H7 (cell line): ENCODE measurements around the gene SPSB1. TPM values are rescaled to one million over a fixed set of nuclear protein-coding genes. Genes with fewer than 3 reads are reported as not detected.

Source experiments
- DNase-seq: peaks from one replicate; pipeline ENCODE4 v3.0.0; 2012
- H3K27me3 ChIP-seq: 2 replicates; pipeline ENCODE4 v1.6.0; 2011; ENCODE audit warnings: mild to moderate bottlenecking, low read length; ENCODE audit not compliant: control insufficient read depth, insufficient read depth
- H3K36me3 ChIP-seq: replicated peaks from 2 replicates; pipeline ENCODE4 v1.5.1; 2011; ENCODE audit warnings: low read length; ENCODE audit not compliant: control insufficient read depth, insufficient read depth
- H3K4me3 ChIP-seq: 2 replicates; pipeline ENCODE4 v1.5.1; 2011; ENCODE audit warnings: low read depth, mild to moderate bottlenecking, control low read depth, low read length, moderate library complexity; ENCODE audit not compliant: insufficient read depth
- total RNA-seq: library from RNA; depleted of rRNA; stranded (reverse); fragments of >200 nt; shearing (Covaris generic); gene quantifications from 2 replicates; pipeline ENCODE4 v1.2.3, GENCODE V29; 2014

SPSB1 gene
- total RNA-seq, 1 experiment from 2014 or later: 4.2 TPM

DNA sequence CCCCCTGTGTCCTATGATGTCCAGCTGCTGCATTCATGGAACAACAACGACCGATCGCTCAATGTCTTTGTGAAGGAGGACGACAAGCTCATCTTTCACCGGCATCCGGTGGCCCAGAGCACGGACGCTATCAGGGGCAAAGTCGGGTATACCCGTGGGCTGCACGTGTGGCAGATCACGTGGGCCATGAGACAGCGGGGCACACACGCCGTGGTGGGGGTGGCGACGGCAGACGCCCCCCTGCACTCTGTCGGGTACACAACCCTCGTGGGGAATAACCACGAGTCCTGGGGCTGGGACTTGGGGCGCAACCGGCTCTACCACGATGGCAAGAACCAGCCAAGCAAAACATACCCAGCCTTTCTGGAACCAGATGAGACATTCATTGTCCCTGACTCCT lies 63.3 kb downstream of the SPSB1 start:
- no peaks in the 10 kb centered on the region; the same call in 1 of the 2 replicates for H3K36me3 ChIP-seq
- no peak for DNase-seq
- H3K4me3 ChIP-seq: no peak overlapping the region
- no peaks in the 10 kb centered on the region for H3K27me3 ChIP-seq

DNA sequence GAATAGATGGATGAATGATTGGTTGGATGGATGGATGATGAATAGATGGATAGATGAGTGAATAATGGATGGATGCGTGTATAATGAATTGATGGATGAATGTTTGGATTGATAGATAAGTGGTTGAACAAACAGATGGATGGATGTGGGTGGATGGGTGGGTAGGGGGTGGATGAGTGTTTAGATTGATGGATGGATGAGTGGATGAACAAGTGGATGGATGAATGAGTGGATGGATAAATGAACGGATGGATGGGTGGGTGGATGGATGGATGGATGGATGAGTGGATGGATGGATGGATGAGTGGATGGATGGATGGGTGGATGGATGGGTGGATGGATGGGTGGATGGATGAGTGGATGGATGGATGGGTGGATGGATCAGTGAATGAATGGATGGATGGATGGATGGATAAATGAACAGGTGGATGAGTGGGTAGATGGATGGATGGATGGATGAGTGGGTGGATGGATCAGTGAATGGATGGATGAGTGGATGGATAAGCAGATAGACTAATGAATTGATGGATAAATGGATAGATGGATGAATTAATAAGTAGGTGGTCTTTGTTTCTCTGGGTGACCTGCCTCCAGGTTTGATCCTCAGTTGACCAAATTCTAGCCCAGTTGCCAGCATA lies 64.3 kb downstream of the SPSB1 start:
- no peak for DNase-seq
- no peak overlapping the region for H3K4me3 ChIP-seq
- no peaks in the 10 kb centered on the region; the same call in 1 of the 2 replicates for H3K36me3 ChIP-seq
- no peaks in the 10 kb centered on the region for H3K27me3 ChIP-seq

DNA sequence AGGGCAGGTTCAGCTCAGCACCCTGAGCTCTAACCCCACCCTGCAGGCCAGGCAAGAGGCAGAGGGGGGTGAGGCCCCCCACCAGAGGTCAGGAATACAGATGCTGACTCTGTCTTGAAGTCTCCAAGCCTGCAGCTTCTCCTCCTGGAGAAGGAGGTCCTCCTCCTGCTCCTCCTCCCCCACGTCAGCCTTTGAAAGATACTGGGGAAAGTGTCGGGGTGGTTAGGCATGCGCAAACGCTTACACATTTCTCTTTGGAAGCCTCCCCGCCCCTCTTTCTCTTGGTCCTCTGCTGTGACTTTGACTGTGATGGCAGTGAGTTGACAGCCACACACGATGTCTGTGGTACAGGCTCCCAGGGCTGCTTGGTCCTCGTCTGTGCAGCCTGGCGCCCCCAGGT lies 65.3 kb downstream of the SPSB1 start:
- H3K27me3 ChIP-seq: no peaks in the 10 kb centered on the region
- no peak for DNase-seq
- H3K36me3 ChIP-seq: no peaks in the 10 kb centered on the region; the same call in 1 of the 2 replicates
- no peak overlapping the region for H3K4me3 ChIP-seq

DNA sequence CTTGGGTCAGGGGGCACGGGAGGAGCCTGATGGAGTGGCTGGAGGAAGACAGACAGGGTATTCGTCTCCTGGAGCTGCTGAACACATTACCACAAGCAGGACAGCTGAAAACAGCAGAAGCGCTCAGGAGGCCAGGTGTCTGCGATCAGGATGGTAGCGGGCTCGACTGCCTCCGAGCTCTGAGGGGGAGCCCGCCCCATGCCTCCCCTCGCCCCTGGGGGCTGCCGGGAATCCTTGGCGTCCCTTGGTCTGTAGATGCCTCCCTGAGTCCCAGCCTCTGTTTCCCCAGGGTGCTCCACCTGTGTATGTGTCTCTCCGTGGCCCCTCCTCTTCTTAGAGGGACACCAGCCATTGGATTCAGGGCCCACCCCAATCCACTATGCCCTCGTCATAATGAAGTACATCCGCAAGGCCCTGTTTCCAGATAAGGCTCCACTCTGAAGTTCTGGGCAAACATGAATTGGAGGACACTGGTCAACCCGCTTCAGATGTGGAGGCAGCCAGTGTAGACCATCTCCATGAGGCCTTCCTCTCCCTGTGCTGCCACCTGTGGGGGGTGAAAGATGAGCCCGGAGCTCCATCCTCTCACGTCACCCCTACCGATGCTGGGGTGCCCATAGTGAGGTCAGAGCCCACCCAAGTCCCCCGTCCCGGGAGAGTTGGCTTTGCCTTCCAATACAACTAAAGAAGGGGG lies 67.8 kb downstream of the SPSB1 start:
- no peak for DNase-seq
- no peaks in the 10 kb centered on the region for H3K27me3 ChIP-seq
- no peak overlapping the region for H3K4me3 ChIP-seq
- H3K36me3 ChIP-seq: no peaks in the 10 kb centered on the region; the same call in 1 of the 2 replicates

DNA sequence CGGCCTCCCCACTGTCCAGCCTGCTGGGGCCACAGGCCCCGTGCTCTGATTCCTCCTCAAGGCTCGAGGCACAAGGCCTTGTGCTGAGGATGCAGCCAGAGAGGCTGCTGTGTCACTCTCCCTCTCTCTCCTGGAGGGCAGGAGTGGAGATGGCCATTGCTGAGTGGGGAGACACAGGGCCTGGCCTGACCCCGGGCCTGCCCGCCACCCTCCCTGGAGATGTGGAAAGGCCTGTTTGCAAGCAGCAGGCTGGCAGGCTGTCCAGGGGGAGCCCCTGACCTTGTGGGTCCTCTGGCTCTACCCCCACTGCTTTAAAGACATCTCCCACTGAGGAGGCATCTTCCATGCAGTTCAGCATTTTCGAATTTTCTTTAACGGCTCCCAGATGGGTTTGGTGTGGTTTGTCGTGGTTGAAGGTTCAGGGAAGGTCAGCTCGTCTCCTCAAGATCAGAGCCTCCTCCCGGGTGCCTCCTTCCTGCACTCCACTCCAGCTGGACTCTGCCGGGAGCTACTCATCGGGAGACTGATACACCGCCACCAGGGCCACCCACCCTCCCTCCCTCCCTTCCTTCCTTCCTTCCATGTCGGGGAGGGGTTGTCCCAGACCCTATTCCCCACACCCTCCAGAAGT lies 69.1 kb downstream of the SPSB1 start:
- DNase-seq: no peak
- Histone ChIP-seq H3K36me3 (no peaks in the 10 kb centered on the region), H3K4me3 (no peak overlapping the region), H3K27me3 (no peaks in the 10 kb centered on the region)

DNA sequence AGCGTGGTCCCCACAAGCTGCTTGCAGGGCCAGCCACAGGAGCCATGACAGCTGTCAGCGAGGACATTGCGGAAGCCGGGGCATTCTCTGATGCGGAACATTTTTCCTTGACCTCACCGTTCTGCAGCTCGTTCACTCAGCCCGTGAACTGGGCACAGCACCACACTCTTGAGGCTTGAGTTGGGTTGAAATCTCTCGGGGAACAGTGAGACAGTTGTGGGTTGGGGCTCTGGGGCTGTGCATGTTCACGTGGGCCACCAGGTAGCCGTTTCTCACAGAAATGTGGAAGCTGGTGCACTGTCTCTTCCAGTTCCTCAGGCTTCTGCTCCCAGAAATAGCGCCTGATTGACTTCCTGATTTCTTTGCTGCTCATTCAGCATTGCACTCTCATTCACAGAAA lies 69.8 kb downstream of the SPSB1 start:
- H3K36me3 ChIP-seq: no peaks in the 10 kb centered on the region
- DNase-seq: no peak
- H3K27me3 ChIP-seq: no peaks in the 10 kb centered on the region
- no peak overlapping the region for H3K4me3 ChIP-seq

DNA sequence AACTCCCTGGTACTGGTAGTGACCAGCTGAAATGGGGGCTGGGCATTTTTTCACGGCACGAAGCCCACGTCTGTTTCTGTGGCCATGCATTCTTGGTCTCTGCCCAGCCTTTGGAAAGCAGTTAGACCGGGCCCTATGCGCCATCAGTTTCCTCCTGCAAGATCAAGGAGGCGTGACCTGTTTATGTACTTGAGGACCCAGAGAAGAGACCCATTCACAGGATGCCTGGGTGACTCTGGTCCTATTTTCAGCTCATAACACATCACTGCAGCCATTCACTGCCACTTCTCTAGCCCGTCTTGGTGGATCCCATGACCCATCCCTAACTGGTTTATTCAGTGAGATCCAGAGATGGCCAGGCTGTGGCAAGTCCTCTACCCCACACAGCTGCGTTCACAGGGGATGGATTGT lies 70.4 kb downstream of the SPSB1 start:
- no peaks in the 10 kb centered on the region for H3K36me3 ChIP-seq
- no peak for DNase-seq
- no peak overlapping the region for H3K4me3 ChIP-seq
- no peaks in the 10 kb centered on the region for H3K27me3 ChIP-seq

DNA sequence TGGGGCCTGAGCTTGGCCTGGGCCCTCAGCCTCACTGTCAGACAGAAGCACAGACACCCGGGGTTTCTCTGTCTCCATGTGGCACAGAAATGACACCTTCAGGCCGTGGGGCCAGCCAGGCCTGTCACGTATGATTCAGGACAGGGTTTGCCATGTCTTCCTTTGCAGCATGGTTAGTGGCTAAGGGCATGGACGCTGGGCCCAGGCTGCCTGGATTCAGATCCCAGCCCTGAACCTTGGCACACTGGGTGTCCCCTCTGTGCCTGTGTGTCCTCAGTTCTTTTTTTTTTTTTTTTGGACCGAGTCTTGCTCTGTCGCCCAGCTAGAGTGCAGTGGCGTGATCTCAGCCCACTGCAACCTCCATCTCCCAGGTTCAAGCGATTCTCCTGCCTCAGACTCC lies 73.6 kb downstream of the SPSB1 start:
- Histone ChIP-seq H3K27me3 (no peaks in the 10 kb centered on the region), H3K4me3 (no peak overlapping the region), H3K36me3 (no peaks in the 10 kb centered on the region)
- DNase-seq: no peak

DNA sequence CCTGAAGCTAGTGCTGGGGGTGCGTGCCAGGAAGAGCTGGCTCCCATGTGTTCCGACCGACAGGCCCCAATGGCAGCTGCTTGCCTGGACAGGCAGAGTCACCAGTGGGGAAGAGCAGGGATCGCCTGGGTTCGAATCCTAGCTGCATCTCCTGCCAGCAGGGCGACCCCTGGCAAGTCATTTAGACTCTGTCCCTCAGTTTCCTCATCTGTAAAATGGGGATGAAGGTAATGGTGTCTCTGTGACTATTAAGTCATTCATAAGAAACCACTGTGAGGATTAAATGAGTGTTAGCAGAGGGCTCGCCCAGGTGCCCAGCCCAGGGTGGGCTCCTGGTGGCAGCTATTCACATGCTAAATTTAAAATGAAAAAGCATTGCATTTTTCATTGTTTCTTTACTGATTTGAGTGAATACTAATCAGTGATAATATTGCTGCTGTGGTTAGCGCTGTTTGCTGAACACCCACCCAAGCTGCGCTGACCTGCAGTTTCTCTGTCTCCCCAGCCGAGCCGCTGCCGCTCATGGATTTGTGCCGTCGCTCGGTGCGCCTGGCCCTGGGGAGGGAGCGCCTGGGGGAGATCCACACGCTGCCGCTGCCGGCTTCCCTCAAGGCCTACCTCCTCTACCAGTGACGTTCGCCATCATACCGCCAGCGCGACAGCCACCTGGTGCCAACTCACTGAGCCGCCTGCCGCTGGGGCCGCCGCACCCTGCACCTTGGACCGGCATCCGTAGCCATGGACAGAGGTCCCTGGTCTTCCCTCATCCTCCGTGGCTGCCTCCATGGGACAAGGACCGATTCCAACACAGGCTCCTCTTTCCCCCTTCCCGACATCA lies 74.5 kb downstream of the SPSB1 start:
- no peak overlapping the region for H3K4me3 ChIP-seq
- H3K36me3 ChIP-seq: no peaks in the 10 kb centered on the region
- no peaks in the 10 kb centered on the region for H3K27me3 ChIP-seq
- DNase-seq: no peak

DNA sequence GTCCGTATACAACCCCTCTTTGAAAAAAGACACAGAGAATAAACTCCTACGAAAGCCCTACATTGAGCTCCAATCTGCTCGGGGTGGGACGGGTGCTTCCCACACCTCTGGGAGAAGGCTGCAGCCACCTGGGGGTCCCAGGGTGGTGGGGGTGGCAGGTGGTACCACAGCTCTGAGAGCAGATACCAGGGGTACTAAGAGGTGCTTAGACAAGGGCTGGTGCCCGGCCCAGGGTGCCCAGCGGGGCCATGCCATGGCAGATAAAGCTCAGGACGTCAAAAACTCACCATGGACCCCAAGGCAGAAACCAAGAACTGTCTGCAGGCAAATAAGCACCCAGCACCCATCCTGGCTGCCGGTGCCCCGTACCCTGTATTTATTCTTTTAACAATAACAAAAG lies 75.1 kb downstream of the SPSB1 start:
- DNase-seq: no peak
- no peak overlapping the region for H3K4me3 ChIP-seq
- no peaks in the 10 kb centered on the region for H3K36me3 ChIP-seq
- no peaks in the 10 kb centered on the region for H3K27me3 ChIP-seq

DNA sequence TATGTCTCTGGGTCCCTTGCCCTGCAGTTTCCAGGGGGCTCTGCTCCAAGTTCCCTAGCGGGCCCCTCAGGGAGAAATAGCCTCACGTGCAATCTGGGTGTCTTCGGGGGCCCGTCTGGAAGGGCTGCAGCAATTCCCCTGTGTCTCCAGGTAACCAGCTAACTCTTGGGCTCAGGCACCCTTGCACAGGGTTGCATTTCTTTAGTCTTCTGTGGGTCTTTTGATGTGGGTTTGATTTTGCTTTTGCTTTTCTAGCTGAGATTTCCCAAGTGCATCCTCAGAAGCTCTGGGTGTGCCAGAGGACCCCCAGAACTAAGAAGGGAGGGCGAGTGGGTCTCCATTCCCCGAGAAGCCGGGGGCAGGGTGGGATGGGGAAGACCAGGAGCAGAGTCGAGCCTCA lies 75.7 kb downstream of the SPSB1 start:
- no peaks in the 10 kb centered on the region for H3K36me3 ChIP-seq
- H3K27me3 ChIP-seq: no peaks in the 10 kb centered on the region
- DNase-seq: no peak
- no peak overlapping the region for H3K4me3 ChIP-seq

DNA sequence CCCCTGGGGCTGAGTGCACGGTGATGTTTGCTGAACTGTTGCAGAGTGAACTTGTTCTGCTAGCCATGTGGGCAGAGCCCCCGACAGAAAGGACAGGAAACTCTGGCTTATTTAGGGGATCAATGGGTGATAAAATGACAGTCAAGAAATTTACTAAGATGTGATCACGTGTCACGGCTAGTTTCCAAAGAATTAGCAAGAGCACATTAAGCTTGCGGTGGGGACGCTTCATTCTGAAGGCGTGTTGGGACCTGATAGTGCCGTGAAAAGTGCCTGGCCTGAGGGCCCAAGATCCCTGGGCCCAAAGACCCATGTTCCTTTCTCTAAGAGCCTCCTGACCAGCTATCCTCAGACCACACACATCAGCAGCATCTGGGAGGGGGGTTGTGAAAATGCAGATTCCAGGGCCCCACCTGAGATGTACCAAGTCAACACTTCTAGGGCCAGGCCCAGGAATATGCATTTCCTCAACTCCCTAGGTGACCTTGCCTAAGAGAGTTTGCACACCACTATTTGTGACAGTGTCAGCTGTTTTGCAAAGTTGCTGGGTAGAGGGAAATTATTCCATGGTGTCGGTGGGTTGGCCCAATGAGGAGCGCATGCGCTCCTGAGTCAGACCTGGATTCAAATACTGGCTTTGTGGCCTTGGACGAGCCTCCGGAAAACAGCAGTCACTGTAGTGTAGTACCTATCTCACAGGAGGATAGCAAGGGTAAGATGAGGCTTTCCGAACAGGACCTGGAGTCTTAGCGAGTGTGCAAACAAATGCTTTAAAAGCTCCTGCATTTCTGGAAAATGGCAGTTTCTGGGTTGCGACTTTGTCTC lies 77.5 kb downstream of the SPSB1 start:
- Histone ChIP-seq H3K36me3 (no peaks in the 10 kb centered on the region), H3K27me3 (no peaks in the 10 kb centered on the region), H3K4me3 (no peak overlapping the region)
- DNase-seq: no peak

DNA sequence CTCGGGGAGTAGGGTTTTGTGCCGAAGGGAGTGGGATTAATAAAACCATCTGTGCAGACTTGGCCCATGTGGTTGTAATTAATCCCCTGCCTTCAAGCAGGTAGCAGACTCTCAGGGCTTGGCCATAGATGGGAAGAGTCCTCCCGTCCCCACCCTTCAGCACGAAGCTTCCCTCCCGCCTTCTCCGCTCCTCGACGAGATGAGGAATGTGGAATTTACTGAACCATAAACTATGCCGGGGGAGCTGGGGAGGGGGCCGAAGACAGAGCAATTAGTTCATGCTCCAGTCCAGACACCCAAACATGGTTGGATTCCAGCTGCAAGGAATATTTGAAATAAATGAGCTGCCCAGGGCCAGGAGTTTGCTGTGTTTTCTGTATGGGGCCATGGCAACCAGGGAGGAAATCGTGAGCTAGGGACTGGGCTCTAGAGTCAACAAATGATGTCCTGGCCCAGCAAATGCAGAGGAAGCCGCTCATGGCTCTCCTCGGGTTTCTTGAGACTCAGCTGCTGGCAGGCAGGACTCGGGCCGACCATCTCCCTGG lies 78.8 kb downstream of the SPSB1 start:
- Histone ChIP-seq H3K36me3 (no peaks in the 10 kb centered on the region), H3K4me3 (no peak overlapping the region), H3K27me3 (no peaks in the 10 kb centered on the region)
- no peak for DNase-seq

DNA sequence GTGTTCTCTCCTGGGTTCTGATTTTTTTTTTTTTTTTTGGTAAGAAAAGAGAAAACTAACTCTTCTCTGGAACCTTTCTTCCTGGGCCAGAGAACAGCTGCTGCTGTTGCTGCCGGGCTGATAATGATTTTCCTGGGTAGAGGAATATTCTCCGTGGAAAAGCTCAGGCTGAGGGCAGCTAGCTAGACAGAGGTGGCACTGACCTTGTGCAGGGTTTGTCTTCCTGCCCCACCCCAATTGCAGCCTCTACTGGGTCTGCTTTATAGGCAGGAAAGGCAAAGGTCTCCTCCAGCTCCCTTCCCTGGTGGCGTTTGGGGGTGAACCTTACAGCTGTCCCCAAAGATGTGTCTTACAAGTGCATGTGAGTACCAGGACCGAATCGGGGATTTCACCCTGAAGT lies 79.3 kb downstream of the SPSB1 start:
- Histone ChIP-seq H3K27me3 (no peaks in the 10 kb centered on the region), H3K4me3 (no peak overlapping the region), H3K36me3 (no peaks in the 10 kb centered on the region)
- DNase-seq: no peak
